UCSD-AML1 (cell line): ENCODE measurements around the gene PRRT1B.

ENCODE experiments used
- DNase-seq: peaks from one replicate; lab custom pipeline; 2025; ENCODE audit not compliant: unreplicated experiment; lab: John Stamatoyannopoulos, UW

Gene PRRT1B

DNA sequence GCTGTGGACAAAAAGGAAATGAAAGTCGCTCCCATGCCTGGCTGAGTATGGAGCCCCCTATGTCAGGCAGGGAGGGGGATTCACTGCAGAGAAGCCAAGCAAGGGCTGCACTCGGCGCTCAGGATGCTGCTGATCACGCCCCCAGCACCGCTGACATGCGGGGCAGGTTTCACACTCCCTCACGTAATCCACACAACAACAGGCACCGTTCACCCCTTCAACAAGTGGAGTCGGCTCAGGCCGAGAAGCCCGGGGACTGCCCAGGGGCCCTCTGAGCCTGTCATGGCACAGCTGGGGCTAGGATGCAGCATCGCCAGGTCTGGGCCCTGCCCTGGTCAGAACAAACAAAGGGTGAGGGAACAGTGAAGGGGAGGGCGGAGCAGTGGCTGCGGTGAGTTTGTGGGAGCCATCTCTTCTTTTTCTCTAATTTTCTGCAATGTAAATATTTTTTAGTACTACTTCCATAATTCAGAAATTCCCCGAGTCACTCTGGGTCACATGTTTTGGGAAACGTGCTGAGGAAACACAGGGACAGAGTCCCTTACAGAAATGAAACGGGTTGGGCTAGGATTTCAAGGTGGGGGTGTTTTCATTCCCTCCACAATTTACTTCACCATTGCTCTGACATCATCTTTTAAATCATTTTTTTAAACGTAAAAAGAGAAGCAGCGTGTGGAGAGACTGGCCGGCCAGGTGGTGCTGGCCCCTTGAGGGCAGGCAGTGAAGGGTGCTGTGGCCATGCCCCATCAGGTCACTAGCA lies 49.8 kb downstream of the PRRT1B start:
- DNase-seq, result no peak

DNA sequence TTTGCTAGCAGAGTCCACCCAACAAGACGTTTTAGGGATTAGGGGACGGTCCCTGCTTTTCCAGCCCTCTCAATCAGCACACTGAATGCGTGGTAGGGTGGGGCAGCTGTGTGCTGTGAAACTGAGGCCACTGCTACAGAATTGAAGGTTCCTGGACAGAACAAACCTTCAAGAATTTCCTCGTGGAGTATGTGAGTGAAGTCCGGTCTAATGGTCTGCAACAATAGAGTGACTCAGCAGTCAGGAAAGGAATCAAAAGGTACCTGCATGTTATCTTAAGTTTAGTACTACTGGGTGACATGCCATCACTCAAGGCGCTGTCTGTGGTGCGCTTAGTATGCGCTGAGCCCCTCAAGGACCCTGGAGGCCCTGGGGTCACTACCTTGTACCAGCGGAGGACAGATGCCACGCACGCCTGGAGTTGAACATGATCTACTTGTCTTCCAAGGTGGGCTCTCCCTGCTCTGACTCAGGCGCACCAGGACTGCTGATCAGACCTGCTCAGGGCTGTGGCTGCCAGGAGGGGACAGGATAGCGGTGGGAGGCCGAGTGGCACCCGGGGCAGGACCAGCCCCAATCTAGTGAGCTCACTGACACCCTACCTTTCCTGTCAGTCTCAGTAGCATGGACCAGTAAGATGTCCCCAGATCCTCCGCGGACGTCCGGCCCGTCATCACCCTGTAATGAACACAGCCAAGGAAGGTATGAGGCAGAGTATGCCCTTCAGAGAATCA lies 50.5 kb downstream of the PRRT1B start:
- no peak for DNase-seq

DNA sequence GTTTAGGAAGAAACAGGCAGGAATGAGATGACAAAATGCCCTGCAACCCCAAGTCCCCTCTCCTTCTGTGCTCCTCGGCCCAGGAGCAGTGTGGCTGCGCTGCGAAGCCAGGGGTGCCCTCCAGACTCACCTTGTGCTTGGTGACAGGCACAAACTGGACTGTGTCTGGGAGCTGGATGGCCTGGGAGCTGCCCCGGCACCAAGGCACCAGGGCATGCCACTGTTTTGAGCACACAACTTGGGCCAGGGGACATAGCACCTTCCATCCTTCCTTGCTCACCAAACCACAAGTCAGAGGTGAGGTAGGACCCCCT lies 51.1 kb downstream of the PRRT1B start:
- DNase-seq, result no peak

GRCh38 chr9:131597246-131597645 lies 51.9 kb downstream of the PRRT1B start:
- DNase-seq, result no peak

DNA sequence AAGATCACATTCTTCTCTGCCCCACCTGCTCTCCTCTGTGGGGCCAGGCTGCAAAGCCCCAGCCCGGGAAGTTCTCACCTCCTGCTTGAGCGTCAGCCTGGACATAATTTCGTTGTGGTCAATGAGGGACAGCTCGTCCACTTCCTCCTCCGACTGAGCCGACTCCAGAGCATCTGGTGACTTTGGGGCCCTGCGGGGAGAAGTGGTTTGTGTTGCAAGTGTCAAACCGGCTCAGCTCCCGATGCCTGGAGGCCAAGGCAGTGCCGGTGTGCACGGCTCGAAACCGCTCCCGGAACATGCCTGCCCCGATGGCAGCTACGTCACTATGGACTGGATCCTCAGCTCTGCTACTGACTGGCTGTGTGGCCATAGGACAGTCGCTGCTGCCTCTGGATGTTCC lies 52.8 kb downstream of the PRRT1B start:
- DNase-seq, result no peak

- no peak for DNase-seq
Measured at GRCh38 chr9:131601683-131602181, 56.4 kb downstream of the PRRT1B start.

GRCh38 chr9:131603199-131603598 lies 57.9 kb downstream of the PRRT1B start:
- no peak for DNase-seq

DNA sequence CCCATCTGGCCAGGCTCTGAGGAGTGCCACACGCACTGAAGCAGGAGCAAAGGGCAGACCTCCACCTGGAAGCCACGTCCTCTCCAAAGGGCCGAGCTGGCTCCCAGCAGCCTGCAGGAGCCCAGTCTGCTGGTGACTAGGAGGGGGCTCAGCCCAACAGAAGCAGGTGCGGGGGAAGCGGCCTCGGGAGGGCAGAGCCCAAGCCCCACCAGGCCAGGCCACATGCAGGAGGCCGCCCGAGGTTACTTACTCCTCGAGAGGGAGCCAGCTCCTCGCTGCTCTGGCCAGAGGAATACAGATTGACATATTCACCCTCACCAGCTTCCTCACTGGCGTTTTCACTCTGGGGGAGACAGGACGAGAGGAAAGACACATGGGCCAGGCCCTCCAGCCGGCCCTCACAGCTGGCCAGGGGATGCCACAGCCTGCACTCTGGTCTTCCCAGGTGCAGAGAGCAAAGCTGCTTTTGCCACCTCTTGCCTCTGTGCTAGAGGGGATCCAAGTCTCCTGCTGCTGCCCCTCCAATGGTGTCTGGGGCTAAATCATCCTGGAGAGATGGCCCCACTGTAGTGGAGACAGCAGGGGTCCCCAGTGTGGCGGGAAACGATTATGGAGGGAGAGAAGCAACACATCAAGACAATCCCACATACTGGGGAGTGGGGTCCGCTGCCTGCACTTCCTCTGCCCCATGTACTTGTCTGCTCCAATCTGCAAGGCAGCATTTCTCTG lies 58.6 kb downstream of the PRRT1B start:
- no peak for DNase-seq

GRCh38 chr9:131605770-131606590 lies 60.7 kb downstream of the PRRT1B start:
- DNase-seq, result no peak

DNA sequence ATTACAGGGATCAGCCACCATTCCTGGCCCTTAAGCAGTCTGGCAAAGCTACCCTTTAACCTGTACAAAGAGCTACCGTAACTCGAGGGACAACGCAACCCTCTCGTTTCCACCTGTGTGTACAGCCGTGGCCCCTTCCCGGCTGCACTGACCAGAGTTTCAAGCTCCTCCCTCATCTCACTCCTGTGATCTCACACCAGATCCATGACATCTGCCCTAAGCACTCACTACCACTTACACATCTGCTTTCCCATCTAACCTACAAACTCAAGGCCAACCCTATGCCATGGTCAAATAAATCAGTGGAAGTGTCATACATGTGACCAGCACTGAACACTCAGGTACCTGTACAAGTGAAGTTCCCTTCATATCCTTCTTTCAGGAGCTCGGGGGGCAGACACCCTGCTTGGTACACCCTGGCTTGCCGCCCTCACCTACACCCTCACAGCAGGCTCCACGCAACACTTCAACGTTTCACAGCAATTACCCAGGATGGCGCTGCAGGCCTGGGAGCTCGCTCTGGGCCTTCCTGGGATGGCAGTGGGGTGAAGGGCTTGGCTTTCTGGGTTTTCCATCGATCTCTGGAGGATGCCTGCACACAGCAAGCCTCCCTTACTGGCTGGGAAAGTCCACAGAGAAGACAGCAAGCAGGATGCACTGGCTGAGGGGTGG lies 61.7 kb downstream of the PRRT1B start:
- no peak for DNase-seq

DNA sequence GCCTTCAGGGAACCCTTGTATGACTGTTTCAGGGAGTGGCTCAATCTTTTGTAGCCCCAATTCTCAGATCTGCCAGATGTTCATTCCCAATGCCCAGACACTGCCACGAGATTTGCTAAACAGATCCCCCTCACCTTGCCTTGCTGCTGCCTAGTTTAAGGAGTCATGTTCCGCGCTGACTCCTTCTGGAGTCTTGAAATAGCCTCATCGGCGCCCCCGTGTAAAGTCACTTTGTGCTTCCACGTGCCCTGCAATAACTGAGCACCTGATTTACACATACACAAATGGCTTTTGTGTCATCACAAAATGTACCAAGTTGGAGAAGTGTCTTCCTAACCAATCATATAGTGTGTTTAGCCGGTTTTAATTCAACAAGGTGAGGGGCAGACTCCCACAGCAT lies 62.3 kb downstream of the PRRT1B start:
- DNase-seq, result no peak

DNA sequence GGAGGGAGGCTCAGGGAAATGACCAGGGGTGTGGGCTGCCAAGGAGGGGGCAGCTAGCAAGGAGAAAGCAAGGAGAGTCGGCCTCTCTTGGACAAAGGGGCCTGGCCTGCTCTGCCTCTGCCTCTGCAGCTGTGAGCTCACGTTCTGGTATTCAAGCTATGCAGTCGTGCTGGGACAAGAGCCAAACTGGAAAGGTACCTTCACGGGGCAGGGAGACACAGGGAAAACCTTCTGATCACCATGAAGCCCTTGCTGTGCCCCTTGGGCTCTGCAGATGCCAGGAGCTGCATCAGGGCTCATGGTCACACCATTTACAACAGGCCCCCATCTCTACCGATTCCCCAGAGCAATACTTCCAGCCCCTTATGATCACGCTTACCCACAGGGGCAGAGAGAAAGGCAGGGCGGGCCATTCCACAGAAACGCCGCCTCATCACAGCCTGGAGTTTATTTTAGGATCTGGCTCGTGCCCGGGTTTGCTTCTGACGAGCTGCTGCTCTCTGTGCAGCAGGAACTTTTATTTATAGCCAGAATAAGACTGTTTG lies 63.2 kb downstream of the PRRT1B start:
- no peak for DNase-seq
